Activated T-cell treated with anti-CD3 and anti-CD28 coated beads for 1 hour (primary cell): ENCODE measurements around the gene KRT20.

Experiments
- DNase-seq: peaks from one replicate; pipeline ENCODE4 v3.0.0-alpha.2; 2020; ENCODE audit warnings: low read depth

Gene KRT20

GRCh38 chr17:40852364-40852763 is 32.7 kb downstream of the KRT20 start:
- DNase-seq, result no peak

DNA sequence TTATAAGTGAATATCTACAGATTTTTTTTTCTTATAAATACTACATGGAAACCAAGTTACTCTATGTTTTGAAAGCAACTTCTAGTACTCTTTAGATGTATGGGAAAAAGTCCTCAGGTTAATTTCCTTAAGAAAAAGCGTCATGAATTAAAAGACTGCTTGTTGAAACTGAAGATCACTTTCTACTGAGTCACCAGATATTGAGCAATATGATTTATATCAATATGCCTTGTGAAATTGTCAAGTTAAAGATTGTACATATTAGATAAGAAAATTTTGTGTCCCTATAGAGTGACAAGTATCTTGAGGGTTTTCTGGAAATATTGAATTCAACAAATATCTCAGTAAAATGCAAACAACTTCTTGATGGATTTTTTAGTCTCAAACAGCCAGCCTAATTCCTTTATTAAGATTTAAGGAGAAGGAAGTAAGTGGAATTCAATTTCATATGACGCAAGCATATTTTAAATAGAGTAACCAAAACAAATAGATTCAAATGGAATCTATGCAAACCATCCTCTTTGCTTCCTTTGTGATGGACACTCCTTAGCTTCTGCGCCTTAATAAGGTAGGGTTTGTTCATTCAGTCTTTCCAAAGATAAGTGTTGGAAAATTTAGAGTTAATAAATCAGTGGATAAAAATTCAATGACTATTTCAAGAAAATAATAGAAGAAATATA is 34.6 kb downstream of the KRT20 start:
- no peak for DNase-seq

DNA sequence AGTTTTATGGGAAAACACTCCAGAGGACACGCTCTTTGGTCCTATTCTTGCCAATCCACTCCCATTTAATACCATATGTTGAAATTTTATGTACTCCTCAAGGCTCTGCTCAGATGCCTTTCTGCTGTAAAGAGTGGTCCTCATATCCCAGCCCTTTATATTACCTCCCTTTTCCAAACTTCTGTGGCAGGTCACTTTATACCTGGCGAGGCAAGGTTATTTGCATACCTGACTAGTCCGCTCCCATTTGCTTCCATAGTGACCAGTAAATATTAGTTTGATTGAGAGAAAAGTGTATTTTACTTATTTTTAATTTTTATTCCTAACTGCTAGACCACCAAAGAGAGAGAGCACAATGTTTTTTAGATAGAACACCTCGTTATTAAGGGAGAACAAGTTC is 35.3 kb downstream of the KRT20 start:
- no peak for DNase-seq

- no peak for DNase-seq
Measured at GRCh38 chr17:40848583-40849235, 36.3 kb downstream of the KRT20 start.

- DNase-seq, result no peak
Measured at GRCh38 chr17:40846515-40847144, 38.4 kb downstream of the KRT20 start.

DNA sequence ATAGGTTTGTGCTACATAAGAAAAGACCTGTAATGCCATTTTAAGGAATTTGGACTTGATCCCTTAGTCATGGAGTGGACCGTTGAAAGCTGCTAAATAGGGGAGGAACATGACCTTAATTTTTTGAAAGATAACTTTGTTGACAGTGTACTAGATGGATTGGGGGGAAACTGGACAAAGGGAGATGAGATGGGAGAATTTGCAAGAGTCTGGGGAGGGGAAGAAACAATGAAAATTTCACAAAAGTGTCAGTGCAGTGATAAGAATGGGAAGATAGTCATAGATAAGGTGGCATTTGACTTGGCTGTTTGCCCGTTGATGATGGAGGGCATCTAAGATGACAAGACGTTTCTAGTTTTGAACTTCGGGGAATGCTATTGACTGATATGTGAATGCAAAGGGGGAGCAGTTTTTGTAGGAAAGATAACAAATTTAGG is 40.4 kb downstream of the KRT20 start:
- DNase-seq, result no peak

DNA sequence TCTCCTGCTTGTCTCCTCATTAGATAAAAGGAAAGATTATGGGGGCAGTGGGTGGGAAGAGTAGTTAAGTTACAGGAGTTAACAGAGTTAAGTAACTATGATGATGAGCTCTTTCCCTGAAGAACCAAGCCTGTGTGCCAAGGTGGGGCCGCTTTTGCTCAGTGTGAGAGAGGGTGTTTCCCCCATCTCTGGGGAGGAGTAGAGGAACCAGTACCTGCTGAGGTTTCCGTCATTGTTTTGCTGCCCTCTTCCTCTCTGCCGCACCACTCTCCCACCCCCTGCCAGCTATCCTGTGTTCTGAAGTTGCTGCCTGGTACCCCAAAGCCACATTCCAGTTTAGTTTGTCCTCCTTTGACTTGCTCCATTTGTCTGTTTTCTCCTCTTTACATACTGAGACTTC is 41.8 kb downstream of the KRT20 start:
- no peak for DNase-seq

DNA sequence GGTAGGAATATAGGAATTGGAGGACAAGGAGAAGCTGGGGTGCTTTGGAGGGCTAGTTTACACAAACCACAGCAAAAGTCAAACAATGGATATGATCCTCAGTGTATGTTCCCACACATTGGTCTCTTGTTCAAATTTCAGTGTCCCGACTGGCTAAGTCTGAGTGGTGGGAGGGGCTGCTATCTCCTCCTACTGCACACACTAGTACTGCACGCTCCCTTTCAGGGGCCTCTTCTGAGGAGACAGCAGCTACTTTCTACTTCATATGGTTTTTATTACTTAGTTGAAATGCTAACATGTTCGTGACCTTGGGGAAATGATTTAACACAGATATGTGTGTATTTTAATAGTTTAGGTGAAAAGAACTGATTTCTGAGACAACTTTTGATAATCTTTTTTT is 43.8 kb downstream of the KRT20 start:
- DNase-seq, result no peak

DNA sequence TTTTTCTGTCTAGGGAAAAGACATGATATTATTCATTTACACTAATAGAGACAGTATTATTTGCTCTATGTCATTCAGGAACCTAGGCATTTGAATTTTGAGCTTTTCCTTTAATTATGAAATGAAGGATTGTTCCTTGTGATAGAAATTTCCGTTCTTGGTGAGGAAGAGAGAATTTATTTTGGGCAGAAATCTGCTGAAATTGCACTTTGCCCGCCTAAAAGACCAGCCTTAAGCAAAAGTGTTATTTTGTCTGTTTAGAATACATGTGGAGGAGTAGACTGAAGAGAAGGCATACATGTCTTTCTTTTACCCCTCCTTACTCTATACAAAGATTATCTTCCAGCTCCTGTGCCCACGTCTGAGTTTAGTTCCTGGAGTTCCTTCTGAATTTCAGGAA is 45.8 kb downstream of the KRT20 start:
- no peak for DNase-seq

DNA sequence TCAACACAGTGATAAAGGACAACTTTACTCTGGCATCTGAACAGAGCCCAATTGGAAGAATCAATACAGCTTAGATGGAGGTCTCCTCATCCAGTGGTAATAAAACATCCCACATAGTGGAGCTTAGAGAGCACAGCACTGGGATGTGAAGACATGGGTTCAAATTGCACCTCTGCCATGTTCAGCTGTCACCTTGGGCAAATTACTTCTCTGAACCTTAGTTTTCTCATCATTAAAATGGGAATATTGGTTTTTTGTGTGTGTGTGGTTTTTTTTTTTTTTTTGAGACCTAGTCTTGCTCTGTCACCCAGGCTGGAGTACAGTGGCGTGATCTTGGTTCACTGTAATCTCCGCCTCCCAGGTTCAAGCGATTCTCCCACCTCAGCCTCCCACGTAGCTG is 49.0 kb downstream of the KRT20 start:
- no peak for DNase-seq

DNA sequence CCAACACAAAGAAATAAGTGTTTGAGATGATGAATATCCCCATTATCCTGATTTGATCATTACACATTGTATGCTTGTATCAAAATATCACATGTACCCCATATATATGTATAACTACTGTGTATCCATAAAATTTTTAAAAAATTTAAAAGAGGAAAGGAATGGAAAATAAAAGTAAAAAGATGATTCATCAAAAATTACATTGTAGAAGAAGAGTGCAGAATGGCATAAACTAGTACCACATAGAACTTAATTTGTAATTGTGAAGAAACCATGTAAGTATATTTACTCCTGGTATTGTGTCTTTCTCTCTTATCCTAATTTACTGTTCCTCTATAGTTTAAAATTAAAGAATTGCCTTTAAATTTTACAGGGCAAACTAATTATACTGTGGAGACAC is 51.2 kb downstream of the KRT20 start:
- no peak for DNase-seq

GRCh38 chr17:40832840-40833239 is 52.2 kb downstream of the KRT20 start:
- DNase-seq, result no peak

DNA sequence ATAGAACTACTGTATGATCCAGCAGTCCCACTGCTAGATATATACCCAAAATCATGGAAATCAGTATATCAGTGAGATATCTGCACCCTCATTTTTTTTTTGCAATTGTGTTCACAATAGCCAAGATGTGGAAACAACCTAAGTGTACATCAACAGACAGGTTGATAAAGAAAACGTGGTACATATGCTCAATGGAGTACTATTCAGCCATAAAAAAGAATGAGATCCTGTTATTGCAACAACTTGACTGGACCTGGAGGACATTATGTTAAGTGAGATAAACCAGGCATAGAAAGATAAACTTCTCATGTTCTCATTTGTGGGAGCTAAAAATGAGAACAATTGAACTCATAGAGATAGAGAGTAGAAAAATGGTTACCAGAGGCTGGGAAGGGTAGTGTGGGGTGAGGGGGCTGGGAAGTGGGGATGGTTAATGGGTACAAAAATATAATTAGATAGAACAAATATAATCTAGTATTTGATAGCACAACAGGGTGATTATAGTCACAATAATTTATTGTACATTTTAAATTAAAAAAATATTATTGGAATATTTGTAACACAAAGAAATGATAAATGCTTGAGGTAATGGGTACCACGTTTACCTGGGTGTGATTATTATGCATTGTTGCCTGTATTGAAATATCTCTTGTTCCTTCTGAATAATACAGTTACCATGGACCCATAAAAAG is 54.8 kb downstream of the KRT20 start:
- DNase-seq, result no peak

DNA sequence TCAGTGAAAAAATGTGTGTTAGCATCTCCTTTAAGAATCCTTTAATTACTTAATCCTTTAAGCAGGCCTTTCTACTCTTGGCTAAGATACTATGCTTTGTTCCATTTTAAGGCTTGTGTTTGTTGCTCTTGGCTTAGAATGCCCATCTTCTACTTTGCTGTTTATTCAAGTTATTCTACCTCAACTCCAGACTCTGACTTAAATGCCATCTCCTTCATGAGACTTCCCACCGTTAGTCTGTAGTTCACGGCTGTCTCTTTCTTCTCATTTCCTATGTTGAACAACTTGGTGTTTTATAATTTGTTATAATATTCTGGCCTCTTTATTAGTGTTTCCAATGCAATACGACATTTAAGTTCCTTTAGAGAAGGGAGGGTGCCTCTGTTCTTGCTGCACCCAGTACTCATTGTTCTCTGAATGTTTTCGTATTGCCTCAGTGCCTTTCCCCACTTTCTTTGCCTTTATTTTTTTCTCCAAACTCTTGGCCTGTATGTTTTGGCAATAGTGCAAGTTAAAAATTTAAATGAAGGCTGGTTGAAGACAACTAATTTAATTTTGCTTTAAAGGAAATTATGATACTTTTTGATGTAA is 56.5 kb downstream of the KRT20 start:
- no peak for DNase-seq

GRCh38 chr17:40827746-40828453 is 57.1 kb downstream of the KRT20 start:
- DNase-seq, result no peak
